ENCODE measurements around the gene OR10Z1.

DNA sequence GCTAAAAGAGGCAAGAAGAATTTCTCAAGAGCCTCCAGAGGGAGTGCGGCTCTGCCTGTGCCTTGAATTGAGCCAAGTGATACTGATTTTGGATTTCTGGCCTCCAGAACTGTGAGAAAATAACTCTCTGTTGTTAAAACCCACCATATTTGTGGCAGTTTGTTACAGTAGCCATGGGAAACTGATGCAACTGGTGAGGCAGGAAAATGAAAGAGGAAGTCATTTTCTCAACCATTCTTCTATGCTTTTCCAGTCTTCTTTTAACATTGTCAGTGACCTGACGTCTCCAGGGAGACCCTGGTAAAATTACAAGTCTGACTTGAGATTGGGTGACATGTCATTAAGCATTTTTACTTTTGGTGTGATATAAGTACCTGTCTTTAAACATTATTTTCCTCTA lies 40.5 kb upstream of the OR10Z1 start:
- TF ChIP-seq, protein P1, sequence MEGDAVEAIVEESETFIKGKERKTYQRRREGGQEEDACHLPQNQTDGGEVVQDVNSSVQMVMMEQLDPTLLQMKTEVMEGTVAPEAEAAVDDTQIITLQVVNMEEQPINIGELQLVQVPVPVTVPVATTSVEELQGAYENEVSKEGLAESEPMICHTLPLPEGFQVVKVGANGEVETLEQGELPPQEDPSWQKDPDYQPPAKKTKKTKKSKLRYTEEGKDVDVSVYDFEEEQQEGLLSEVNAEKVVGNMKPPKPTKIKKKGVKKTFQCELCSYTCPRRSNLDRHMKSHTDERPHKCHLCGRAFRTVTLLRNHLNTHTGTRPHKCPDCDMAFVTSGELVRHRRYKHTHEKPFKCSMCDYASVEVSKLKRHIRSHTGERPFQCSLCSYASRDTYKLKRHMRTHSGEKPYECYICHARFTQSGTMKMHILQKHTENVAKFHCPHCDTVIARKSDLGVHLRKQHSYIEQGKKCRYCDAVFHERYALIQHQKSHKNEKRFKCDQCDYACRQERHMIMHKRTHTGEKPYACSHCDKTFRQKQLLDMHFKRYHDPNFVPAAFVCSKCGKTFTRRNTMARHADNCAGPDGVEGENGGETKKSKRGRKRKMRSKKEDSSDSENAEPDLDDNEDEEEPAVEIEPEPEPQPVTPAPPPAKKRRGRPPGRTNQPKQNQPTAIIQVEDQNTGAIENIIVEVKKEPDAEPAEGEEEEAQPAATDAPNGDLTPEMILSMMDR (IDR thresholded peaks at IDR 0.05): no peak
- no peak for TF ChIP-seq EZH2 (IDR thresholded peaks at IDR 0.05)
